ENCODE measurements around the gene NDEL1. TPM values are rescaled to one million over a fixed set of nuclear protein-coding genes. Genes with fewer than 3 reads are reported as not detected.

The NDEL1 gene
- polyA plus RNA-seq, 1 experiment = 72.2 TPM

DNA sequence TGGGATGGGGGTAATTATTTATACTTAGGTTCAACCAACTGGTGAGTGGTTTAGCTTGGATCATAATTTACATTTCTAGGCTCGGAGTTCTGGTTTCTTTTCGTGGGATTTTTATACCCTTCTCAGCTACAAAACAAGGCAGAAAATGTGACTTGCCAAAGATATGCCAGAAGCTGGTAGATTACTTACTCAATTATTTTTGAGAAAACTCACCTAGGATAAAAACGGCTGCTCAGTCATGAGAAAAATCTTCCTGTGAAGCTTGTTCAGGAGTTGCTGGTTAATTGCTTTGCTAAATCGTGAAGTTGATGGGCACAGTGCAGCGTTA lies 1.1 kb downstream of the NDEL1 start:
- no peaks in the 10 kb centered on the region for H3K27me3 ChIP-seq (ENCODE audit: control insufficient read depth, insufficient read depth, low read length)
- POLR2A ChIA-PET = interaction anchor here (0.7 kb wide), 3 partner anchors 27 to 148 kb away, joined by 3 to 4 read pairs (median 3); partner anchors contain the start of gene RANGRF
- CTCF ChIA-PET = interaction anchor here (1.0 to 2.6 kb wide), 5 partner anchors 8 to 349 kb away, joined by 3 to 6 read pairs (median 3); no protein-coding TSS in a partner anchor
- peaks cover 3% of the 10 kb centered on the region for H3K36me3 ChIP-seq (ENCODE audit: control insufficient read depth, insufficient read depth, low read length)
- H3K4me3 ChIP-seq (ENCODE audit: low read depth, low read length) = peak overlapping the region; percentile 96
- TF ChIP-seq, protein P1, sequence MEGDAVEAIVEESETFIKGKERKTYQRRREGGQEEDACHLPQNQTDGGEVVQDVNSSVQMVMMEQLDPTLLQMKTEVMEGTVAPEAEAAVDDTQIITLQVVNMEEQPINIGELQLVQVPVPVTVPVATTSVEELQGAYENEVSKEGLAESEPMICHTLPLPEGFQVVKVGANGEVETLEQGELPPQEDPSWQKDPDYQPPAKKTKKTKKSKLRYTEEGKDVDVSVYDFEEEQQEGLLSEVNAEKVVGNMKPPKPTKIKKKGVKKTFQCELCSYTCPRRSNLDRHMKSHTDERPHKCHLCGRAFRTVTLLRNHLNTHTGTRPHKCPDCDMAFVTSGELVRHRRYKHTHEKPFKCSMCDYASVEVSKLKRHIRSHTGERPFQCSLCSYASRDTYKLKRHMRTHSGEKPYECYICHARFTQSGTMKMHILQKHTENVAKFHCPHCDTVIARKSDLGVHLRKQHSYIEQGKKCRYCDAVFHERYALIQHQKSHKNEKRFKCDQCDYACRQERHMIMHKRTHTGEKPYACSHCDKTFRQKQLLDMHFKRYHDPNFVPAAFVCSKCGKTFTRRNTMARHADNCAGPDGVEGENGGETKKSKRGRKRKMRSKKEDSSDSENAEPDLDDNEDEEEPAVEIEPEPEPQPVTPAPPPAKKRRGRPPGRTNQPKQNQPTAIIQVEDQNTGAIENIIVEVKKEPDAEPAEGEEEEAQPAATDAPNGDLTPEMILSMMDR (IDR thresholded peaks at IDR 0.05; ENCODE audit: insufficient read depth, low read depth, low read length) = no peak
- DNase-seq (ENCODE audit: low read depth) = no peak

DNA sequence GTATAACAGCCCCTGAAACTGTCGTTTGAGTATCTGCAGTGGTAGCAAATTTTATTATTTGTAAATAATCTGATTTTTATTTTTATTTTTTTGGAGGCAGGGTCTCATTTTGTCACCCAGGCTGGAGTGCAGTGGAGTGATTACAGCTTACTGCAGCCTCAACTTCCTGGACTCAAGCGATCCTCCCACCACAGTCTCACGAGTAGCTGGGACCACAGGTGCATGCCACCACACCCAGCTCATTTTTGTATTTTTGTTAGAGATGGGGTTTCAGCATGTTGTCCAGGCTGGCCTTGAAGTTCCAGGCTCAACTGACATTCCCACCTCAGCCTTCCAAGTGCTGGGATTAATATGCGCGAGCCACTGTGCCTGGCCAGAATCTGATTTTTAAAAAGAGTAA lies 2.8 kb downstream of the NDEL1 start:
- Histone ChIP-seq H3K36me3 (ENCODE audit: control insufficient read depth, insufficient read depth, low read length) (peaks cover 3% of the 10 kb centered on the region), H3K4me3 (ENCODE audit: low read depth, low read length) (no peak overlapping the region), H3K27me3 (ENCODE audit: control insufficient read depth, insufficient read depth, low read length) (no peaks in the 10 kb centered on the region)
- TF ChIP-seq, protein P1 (IDR thresholded peaks at IDR 0.05; ENCODE audit: insufficient read depth, low read depth, low read length) = no peak
- DNase-seq (ENCODE audit: low read depth) = no peak
- CTCF ChIA-PET = interaction anchor here (0.6 to 2.6 kb wide), 3 partner anchors 19 to 347 kb away, joined by 3 to 6 read pairs (median 3); no protein-coding TSS in a partner anchor
- POLR2A ChIA-PET = no interaction called here

DNA sequence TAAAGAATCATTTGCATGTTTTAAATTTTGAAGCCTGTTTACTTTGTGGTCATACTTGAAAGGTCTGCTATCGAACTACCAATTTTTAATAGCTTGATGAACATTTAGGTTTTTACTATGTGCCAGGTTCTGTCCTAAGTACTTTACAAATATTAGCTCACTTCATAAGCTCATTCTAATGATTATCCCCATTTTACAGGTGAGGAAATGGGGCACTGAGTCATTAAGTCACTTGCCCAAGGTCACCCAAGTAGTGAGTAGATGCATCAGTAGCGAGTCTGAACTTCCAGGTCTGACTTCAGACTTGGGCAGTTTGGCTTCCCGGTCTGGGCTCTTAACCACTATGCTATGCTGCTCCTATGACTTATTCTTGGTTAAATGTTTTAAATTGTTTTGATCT lies 4.0 kb downstream of the NDEL1 start:
- ChIA-PET POLR2A (no interaction called here), CTCF (no interaction called here)
- Histone ChIP-seq H3K27me3 (ENCODE audit: control insufficient read depth, insufficient read depth, low read length) (no peaks in the 10 kb centered on the region), H3K4me3 (ENCODE audit: low read depth, low read length) (no peak overlapping the region), H3K36me3 (ENCODE audit: control insufficient read depth, insufficient read depth, low read length) (peaks cover 7% of the 10 kb centered on the region)
- DNase-seq (ENCODE audit: low read depth) = no peak
- TF ChIP-seq, protein P1 (IDR thresholded peaks at IDR 0.05; ENCODE audit: insufficient read depth, low read depth, low read length) = no peak

DNA sequence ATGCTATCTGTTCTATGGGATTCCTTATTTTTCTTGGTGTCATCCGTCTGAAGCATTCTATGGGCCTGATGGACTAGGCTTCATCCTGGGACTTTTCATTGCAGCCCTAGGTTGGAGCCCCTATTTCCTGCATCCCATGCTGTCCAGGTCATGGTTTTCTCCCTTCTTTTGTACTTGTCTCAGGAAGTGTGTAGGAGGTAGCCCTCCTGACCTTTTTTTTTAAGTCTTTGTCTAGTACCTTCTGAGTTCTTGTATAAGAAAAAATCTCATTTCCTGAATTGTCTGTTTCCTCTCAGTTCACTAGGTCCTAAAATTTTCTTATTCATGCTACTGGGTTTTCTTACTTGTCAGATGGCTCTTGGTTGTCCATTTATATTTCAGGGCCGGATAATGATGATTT lies 6.0 kb downstream of the NDEL1 start:
- peaks cover 8% of the 10 kb centered on the region for H3K36me3 ChIP-seq (ENCODE audit: control insufficient read depth, insufficient read depth, low read length)
- TF ChIP-seq, protein P1 (IDR thresholded peaks at IDR 0.05; ENCODE audit: insufficient read depth, low read depth, low read length) = no peak
- DNase-seq (ENCODE audit: low read depth) = no peak
- H3K27me3 ChIP-seq (ENCODE audit: control insufficient read depth, insufficient read depth, low read length) = no peaks in the 10 kb centered on the region
- CTCF ChIA-PET = no interaction called here
- POLR2A ChIA-PET = no interaction called here
- no peak overlapping the region for H3K4me3 ChIP-seq (ENCODE audit: low read depth, low read length)

DNA sequence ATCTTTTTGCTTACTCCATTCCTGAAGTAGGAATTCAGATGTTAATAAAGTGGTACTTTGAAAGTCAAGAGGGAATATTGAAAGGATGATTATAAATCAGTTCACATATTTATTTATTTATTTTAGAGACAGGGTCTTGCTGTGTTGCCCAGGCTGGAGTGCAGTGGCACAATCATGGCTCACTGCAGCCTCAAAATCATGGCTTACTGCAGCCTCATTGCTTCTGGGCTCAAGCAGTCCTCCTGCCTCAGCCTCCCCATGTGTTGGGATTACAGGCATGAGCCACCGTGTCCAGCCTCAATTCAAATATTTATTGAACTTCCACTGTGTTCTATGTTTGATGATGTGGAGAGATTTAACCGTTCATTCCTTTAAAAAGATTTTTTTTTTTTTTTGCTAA lies 6.6 kb downstream of the NDEL1 start:
- H3K4me3 ChIP-seq (ENCODE audit: low read depth, low read length) = no peak overlapping the region
- TF ChIP-seq, protein P1 (IDR thresholded peaks at IDR 0.05; ENCODE audit: insufficient read depth, low read depth, low read length) = no peak
- H3K36me3 ChIP-seq (ENCODE audit: control insufficient read depth, insufficient read depth, low read length) = peaks cover 9% of the 10 kb centered on the region
- ChIA-PET POLR2A (no interaction called here), CTCF (no interaction called here)
- no peaks in the 10 kb centered on the region for H3K27me3 ChIP-seq (ENCODE audit: control insufficient read depth, insufficient read depth, low read length)
- DNase-seq (ENCODE audit: low read depth) = no peak

All from BJ (cell line).